LoVo (cell line): Measurements from ENCODE around the gene POLD1.
"Not testable (repeated sequence)": the region's sequence is repeated elsewhere in the genome, so short reads cannot be mapped to it uniquely, and the experiment has no call there.

Experiments
- DNase-seq: peaks from one replicate; pipeline ENCODE4 v3.0.0-alpha.2; 2016; ENCODE audit warnings: low spot score

Gene POLD1

GRCh38 chr19:50383852-50384684 lies at the start of gene POLD1:
POLD1 (plus strand) TSS chr19:50384347; CDS start chr19:50398852, 14,505 bp downstream.
- peak; percentile 100 for DNase-seq

- DNase-seq = no peak
Measured at GRCh38 chr19:50334741-50335421, 49.3 kb upstream of the POLD1 start.

- not testable (repeated sequence) for DNase-seq
Measured at GRCh38 chr19:50337031-50337430, 47.1 kb upstream of the POLD1 start.

DNA sequence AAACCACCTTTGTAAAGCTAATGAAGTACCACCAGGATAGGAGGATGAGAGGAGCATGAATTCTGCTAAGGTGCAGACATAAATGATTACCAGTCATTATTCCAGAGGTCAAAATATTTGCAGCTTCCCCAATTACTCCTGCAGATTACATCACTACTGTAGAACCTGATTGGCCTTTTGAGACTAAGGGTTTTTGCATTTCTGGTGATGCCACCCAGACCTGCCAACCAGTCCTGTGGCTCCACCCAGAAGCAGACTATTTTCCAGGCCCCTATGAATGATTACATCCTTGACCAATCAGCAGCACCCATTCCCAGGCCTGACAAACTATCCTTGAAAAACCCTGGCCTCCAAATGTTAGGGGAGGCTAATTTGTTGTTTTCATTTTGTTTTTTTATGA lies 43.8 kb upstream of the POLD1 start:
- DNase-seq = no peak

DNA sequence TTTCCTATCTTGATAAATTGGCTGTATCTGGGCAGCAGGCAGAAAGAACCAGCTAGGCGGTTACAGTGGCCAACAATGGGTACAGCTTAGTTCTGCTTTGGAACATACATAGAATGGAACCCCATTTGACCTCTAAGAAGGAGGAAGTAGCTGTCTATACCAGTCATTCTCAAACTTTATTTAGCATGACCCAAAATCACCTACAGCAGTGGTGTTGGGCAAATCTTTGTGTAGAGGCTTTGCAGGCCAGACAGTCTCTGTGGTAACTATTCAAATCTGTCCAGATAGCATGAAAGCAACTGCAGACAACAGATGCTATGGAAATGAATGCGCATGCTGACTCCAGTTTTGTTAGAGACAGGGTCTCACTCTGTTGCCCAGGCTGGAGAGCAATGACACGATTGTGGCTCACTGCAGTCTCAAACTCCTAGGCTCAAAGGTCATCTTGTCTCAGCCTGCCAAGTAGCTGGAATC lies 43.0 kb upstream of the POLD1 start:
- no peak for DNase-seq

GRCh38 chr19:50344661-50345318 lies 39.4 kb upstream of the POLD1 start:
- no peak for DNase-seq

DNA sequence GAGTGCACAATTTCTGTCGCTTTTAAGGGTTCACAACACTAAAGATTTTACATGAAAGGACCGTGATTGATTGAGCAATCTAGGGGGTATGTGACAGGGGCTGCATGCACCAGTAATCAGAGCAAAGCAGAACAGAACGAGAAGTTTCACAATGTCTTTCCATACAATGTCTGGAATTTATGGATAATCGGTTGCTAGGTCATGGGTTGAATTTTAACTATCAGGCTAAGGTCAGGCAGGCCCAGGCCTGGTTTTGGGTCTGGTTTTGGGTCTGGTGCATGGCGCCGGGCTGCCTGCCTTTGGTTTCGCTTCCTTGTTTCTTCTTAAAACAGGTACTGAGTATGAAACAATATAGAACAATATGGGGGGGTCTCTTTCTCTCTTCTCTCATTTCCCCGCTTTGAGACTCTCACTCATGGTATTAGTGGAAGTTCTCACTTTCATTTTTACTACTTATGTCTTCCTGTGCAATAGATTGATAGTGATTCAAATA lies 37.0 kb upstream of the POLD1 start:
- not testable (repeated sequence) for DNase-seq

- no peak for DNase-seq
Measured at GRCh38 chr19:50349277-50350057, 34.7 kb upstream of the POLD1 start.

GRCh38 chr19:50352242-50352641 lies 31.9 kb upstream of the POLD1 start:
- no peak for DNase-seq

DNA sequence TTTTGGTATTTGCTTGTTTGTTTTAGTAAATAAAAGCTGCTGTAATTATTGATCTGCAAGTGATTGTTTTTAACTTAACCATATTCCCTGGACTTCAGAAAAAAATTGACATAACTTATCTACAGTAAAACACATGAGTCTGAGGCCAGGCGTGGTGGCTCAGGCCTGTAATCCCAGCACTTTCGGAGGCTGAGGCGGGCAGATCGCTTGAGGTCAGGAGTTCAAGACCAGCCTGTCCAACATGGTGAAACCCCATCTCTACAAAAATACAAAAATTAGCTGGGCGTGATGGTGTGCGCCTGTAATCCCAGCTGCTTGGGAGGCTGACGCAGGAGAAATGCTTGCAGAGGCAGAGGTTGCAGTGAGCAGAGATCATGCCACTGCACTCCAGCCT lies 30.7 kb upstream of the POLD1 start:
- not testable (repeated sequence) for DNase-seq

GRCh38 chr19:50356691-50357177 lies 27.4 kb upstream of the POLD1 start:
- no peak for DNase-seq

- DNase-seq = peak; percentile 70
Measured at GRCh38 chr19:50357178-50358100, 26.7 kb upstream of the POLD1 start.

GRCh38 chr19:50358483-50359327 lies 25.4 kb upstream of the POLD1 start:
- peak; percentile 72 for DNase-seq

- no peak for DNase-seq
Measured at GRCh38 chr19:50359328-50359818, 24.8 kb upstream of the POLD1 start.

DNA sequence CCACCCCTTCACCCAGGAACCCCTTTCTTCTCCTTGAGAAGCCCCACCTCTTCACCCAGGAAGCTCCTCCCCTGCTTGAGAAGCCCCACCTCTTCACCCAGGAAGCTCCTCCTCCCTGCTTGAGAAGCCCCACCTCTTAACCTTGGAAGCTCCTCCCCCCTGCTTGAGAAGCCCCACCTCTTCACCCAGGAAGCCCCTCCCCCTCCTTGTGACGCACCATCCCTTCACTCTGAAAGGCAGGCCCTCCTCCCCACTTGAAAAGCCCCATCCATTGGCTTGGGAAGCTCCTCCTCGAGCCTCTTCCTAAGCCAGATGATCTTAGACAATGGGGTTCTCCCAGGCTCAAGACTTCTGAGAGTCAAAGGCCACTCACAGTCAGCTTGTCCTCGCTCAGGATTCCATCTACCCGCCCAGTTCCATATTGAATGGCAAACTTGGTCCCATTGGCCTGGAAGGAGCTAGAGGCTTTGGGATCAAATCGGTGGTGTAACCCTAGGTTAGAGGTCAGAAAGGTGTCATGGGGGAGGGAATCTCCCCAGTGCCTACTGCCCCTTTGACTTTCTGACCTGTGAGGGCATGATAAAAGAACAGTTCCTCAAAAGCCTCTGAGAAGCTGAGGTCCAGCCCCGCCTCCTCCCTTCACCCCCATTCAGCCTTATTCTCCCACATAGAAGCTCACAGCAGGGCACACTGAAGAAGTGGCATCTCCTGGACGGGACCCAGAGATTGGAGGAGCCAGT lies 22.7 kb upstream of the POLD1 start:
- no peak for DNase-seq

DNA sequence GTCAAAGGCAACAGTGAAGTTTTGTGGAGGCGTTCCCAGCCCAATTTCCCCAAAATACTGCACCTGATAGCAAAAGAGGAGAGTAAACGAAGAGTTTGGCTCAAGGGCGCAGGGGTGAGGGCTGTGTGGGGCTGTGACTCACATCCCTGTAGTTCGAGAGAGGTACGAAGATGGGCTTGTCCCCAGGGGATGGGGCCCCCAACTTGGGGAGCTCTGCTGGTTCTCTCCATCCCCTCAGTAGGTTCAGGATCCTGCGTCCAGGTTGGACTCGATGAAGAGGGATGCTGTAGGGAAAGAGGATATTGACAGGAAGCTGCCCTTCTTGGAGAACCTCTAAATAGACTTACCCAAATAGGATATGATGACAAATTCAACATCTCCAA lies 22.1 kb upstream of the POLD1 start:
- no peak for DNase-seq

GRCh38 chr19:50362656-50363424 lies 21.3 kb upstream of the POLD1 start:
- no peak for DNase-seq
